WERI-Rb-1 (cell line): ENCODE data around the gene TMEM132D.

Source experiments
- DNase-seq: peaks from one replicate; pipeline ENCODE4 v3.0.0-alpha.2; 2020
- H3K27ac ChIP-seq: fragments of 250-450 bp; sonication (Bioruptor Pico); 2 replicates; pipeline ENCODE4 v1.5.1; 2020; ENCODE audit warnings: mild to moderate bottlenecking, moderate library complexity
- H3K27me3 ChIP-seq: fragments of 250-450 bp; sonication (Bioruptor Pico); 2 replicates; pipeline ENCODE4 v1.5.1; 2021; ENCODE audit warnings: mild to moderate bottlenecking, low read depth, moderate library complexity; ENCODE audit not compliant: insufficient read depth, severe bottlenecking
- H3K36me3 ChIP-seq: fragments of 250-450 bp; sonication (Bioruptor Pico); 2 replicates; pipeline ENCODE4 v1.5.1; 2020; ENCODE audit warnings: mild to moderate bottlenecking, moderate library complexity
- H3K4me3 ChIP-seq: 2 replicates; pipeline ENCODE4 v1.5.1; 2011; ENCODE audit warnings: low read depth, mild to moderate bottlenecking, control low read depth, low read length
- H3K9me3 ChIP-seq: fragments of 250-450 bp; sonication (Bioruptor Pico); 2 replicates; pipeline ENCODE4 v1.5.1; 2021; ENCODE audit warnings: mild to moderate bottlenecking, moderate library complexity; ENCODE audit not compliant: severe bottlenecking
- TF ChIP-seq, protein P1 (sequence below): IDR thresholded peaks from 2 replicates; pipeline ENCODE4 v1.5.1; 2011; ENCODE audit warnings: low read depth, mild to moderate bottlenecking, control low read depth, inconsistent platforms, low read length

TMEM132D gene

DNA sequence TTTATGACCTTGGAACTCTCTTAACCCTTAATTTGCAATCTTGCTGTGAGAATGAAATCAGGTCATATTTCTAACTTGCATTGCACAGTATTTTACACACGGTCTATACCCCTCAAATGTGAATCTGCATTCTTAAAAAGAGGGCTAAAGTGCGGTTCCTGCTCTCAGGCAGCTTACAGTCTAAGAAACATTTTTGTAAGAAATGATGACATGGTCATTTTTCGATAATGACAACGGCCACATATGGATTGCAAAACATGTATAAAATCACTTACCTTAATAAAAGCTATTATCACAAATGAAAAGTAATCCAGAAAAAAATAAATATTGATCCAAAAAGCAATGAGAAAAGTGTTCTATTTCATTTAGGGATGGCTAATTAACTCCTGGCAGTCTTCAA, 24.8 kb upstream of the TMEM132D start:
- H3K27me3 ChIP-seq, result no peaks in the 10 kb centered on the region
- no peak overlapping the region for H3K4me3 ChIP-seq
- no peaks in the 10 kb centered on the region for H3K9me3 ChIP-seq
- no peak overlapping the region for H3K27ac ChIP-seq
- DNase-seq, result no peak
- TF ChIP-seq, protein P1, sequence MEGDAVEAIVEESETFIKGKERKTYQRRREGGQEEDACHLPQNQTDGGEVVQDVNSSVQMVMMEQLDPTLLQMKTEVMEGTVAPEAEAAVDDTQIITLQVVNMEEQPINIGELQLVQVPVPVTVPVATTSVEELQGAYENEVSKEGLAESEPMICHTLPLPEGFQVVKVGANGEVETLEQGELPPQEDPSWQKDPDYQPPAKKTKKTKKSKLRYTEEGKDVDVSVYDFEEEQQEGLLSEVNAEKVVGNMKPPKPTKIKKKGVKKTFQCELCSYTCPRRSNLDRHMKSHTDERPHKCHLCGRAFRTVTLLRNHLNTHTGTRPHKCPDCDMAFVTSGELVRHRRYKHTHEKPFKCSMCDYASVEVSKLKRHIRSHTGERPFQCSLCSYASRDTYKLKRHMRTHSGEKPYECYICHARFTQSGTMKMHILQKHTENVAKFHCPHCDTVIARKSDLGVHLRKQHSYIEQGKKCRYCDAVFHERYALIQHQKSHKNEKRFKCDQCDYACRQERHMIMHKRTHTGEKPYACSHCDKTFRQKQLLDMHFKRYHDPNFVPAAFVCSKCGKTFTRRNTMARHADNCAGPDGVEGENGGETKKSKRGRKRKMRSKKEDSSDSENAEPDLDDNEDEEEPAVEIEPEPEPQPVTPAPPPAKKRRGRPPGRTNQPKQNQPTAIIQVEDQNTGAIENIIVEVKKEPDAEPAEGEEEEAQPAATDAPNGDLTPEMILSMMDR, result no peak
- no peaks in the 10 kb centered on the region for H3K36me3 ChIP-seq

DNA sequence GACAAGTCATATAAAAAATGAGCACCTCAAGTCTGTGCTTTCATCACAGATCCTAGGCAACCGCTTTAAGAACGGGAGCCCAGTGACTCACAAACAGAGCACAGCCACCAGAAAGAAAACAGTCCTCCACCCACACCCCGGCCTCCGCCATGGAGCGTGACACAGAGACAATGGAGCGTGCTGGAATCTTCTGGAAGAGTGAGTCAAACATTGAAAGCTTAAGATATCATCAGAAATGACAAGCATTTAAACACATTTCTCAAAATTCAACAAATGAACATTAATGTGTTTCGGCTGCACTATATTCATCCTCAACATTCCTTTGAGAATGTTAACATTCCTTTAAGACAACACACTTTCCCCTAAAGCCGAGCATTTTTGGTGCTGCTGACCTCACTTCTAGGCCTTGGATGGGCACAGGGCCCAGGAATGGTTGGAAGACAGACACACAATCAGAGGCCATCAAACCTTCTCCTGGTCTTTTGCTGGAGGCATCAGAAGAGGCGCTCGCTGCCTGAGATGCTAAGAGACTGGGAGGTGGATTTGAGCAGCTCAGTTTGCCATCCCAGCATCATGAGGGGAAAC, 23.6 kb upstream of the TMEM132D start:
- Histone ChIP-seq H3K36me3 (no peaks in the 10 kb centered on the region), H3K27ac (no peak overlapping the region), H3K4me3 (no peak overlapping the region), H3K9me3 (no peaks in the 10 kb centered on the region), H3K27me3 (no peaks in the 10 kb centered on the region)
- TF ChIP-seq, protein P1, result no peak
- no peak for DNase-seq

GRCh38 chr12:129911428-129912049, 7.7 kb upstream of the TMEM132D start:
- Histone ChIP-seq H3K27me3 (peaks cover 47% of the 10 kb centered on the region), H3K4me3 (no peak overlapping the region), H3K36me3 (no peaks in the 10 kb centered on the region), H3K9me3 (no peaks in the 10 kb centered on the region), H3K27ac (no peak overlapping the region)
- TF ChIP-seq, protein P1, result peak; percentile 96
- peak; percentile 61 for DNase-seq

- Histone ChIP-seq H3K9me3 (no peaks in the 10 kb centered on the region), H3K27ac (no peak overlapping the region), H3K36me3 (no peaks in the 10 kb centered on the region), H3K27me3 (peaks cover 69% of the 10 kb centered on the region), H3K4me3 (no peak overlapping the region)
- no peak for DNase-seq
- TF ChIP-seq, protein P1, result no peak
Observed at GRCh38 chr12:129909051-129910020, 5.5 kb upstream of the TMEM132D start.

DNA sequence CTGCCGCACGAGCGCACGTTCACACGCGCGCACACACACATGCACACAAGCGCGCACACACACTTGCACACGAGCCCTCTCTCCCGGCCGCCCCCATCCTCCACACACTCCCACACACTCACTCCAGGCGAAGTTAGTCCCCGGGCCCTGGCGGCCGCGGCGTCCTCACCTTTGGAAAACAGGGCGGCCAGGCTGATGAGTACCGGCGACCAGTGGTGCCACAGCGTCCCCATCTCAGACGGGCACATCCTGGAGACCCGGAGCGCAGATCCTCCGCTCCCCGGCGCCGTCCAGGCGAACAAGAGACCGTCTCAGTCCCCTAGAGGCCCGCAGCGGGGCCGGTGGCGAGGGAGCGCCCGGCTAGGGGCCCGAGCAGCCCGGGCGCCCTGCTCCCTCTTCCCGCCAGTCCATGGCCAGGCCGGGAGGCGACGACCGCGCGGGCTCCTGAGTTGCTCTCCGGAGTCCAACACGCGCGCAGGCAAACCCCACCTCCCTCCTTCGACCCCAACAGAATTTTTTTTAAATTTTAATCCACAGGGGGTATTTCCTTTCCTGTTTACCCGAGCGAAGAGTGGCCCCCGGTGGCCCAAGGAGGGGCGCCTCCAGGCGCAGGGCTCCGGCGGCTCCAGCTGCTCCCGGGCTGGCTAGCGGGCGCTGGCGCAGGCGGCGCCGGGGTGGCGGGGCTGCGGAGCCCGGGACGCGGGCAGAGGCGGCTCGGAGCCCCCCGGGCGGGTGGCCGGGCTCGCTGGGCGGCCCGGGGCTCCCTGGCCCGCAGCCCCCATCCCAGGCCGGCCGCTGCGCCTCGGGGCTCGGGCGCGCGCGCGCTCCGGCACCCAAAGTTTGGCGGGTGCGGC, 506 bp downstream of the TMEM132D start:
- Histone ChIP-seq H3K36me3 (no peaks in the 10 kb centered on the region), H3K27ac (no peak overlapping the region), H3K9me3 (no peaks in the 10 kb centered on the region), H3K4me3 (no peak overlapping the region), H3K27me3 (peaks cover 82% of the 10 kb centered on the region)
- no peak for DNase-seq
- TF ChIP-seq, protein P1, result no peak
